Heart right ventricle (tissue), 16 donors: Measurements from ENCODE around the gene CAMSAP1. TPM values are rescaled to one million over a fixed set of nuclear protein-coding genes. Genes with fewer than 3 reads are reported as not detected.

Experiments
- ATAC-seq, 8 donors: fragments of 200-7000 bp; cut with Tn5 transposase; one replicate each; pipeline ENCODE4 v1.9.1; 2020; ENCODE audit warnings: mild to moderate bottlenecking in 8 of 8, moderate library complexity in 8 of 8, moderate number of reproducible peaks in 1 of 8
- DNase-seq, 2 donors: peaks; one replicate each; pipeline ENCODE4 v3.0.0-alpha.2; 2020
- H3K27ac ChIP-seq, 10 donors: fragments of 200-600 bp; sonication (generic) in 2 of 10; one replicate each; pipeline versions ENCODE4 v1.5.0 to v1.8.0; 2020 to 2022; ENCODE audit warnings: mild to moderate bottlenecking in 3 of 10
- H3K27me3 ChIP-seq, 7 donors: fragments of 200-600 bp; one replicate each; pipeline ENCODE4 v1.8.0; 2021 to 2022; ENCODE audit warnings: mild to moderate bottlenecking in 2 of 7
- H3K36me3 ChIP-seq, 9 donors: fragments of 200-600 bp; sonication (generic) in 1 of 9; one replicate each; pipeline versions ENCODE4 v1.5.0 to v1.8.0; 2020 to 2022; ENCODE audit warnings: mild to moderate bottlenecking in 2 of 9
- H3K4me1 ChIP-seq, 9 donors: fragments of 200-600 bp; sonication (generic) in 1 of 9; one replicate each; pipeline versions ENCODE4 v1.5.0 to v1.8.0; 2020 to 2022; ENCODE audit warnings: mild to moderate bottlenecking in 4 of 9
- H3K4me3 ChIP-seq, 10 donors: fragments of 200-600 bp; sonication (generic) in 2 of 10; one replicate each; pipeline versions ENCODE4 v1.5.0 to v1.8.0; 2020 to 2022; ENCODE audit warnings: mild to moderate bottlenecking in 7 of 10, moderate library complexity in 2 of 10
- H3K9me3 ChIP-seq, 11 donors: fragments of 200-600 bp in 10 of 11; sonication (generic) in 2 of 11; one replicate each; pipeline versions ENCODE4 v1.5.0 to v1.8.0; 2013 to 2022; ENCODE audit warnings: mild to moderate bottlenecking in 2 of 11, control low read depth in 1 of 11, moderate library complexity in 1 of 11
- CTCF ChIP-seq, 9 donors: fragments of 200-600 bp; sonication (generic) in 2 of 9; IDR thresholded peaks; one replicate each; pipeline versions ENCODE4 v1.5.0 to v1.8.0; 2021 to 2022; ENCODE audit warnings: antibody characterized with exemption in 9 of 9, mild to moderate bottlenecking in 5 of 9, moderate library complexity in 1 of 9
- WGBS, 2 donors: extraction: QIAGEN DNeasy Blood & Tissue Kit; methylation state at CpG; one replicate each; pipeline ENCODE4 v1.1.7; 2013; ENCODE audit warnings: inconsistent platforms in 1 of 2; 5-methylcytosine and 5-hydroxymethylcytosine counted together
- intact Hi-C, 10 donors: fragments of 100-400 bp; cut with DNase I; formaldehyde crosslinking; loops; one replicate each; pipeline versions ENCODE4 v1.11.1 to v1.14.2; 2022
- polyA plus RNA-seq, 2 donors: library from polyadenylated mRNA; stranded (reverse); fragments of 200-250 nt; gene quantifications; one replicate each; pipeline ENCODE4 v1.2.3, GENCODE V29; 2013
- total RNA-seq, 10 donors: library from RNA; stranded (reverse); fragmentation: NEBNext Ultra II Directional in 3 of 10; extraction: Animal tissue kit (Norgen Biotek cat#: 25700) in 3 of 10; gene quantifications; one replicate each; pipeline versions ENCODE4 v1.2.1 to v1.2.4, GENCODE V29; 2021 to 2023
- donor health status: Arrhythmogenic right ventricular cardiomyopathy.
- donor health status: ischemic (EF 13 %, LVEDD 7.1; RV severe dilation, severe dysfunction).
- donor health status: healthy with polysubstance abuse.
- donor health status: DM: no; HTN: yes; CAD: no.
- donor health status: DM: no; HTN: no; CAD: no.
- donor health status: ischemic (EF 25% LVEDD 6.9; RV normal size, moderate dysfunction).
- donor health status: ischemic (EF 25% LVEDD 5.7; RV mildly dilated, moderate dysfunction).
- donor health status: healthy.
- donor health status: DM: yes; HTN: yes; CAD: no.
- donor health status: Ischemic cardiomyopathy.
- donor health status: ischemic (EF 35%, LVEDD 5.7; RV mildly dilated, moderate dysfunction).
- donor health status: nonischemic (EF 11% LVEDD 7.7; RV severe dilation, severe dysfunction).
- donor health status: DM: yes; HTN: yes; CAD: no.
- donor health status: PGD.
- donor health status: ischemic (EF 29% LVEDD 5.4; RV normal size, mild dysfunction).
- donor health status: nonischemic (EF 23%, LVEDD 6.1; RV moderate dilation, normal function).

The CAMSAP1 gene
- total and polyA plus RNA-seq, 12 donors, result 6.7 to 25.0 (median 19.4) TPM

- intact Hi-C loops, result no loop called here
- peaks cover 0 to 4% (median 0%) of the 10 kb centered on the region in 11 donors for H3K9me3 ChIP-seq
- 84 to 85% methylated on average over 22 of the region's 22 CpGs for WGBS, 2 donors
- peaks cover 0 to 23% (median 0%) of the 10 kb centered on the region in 9 donors for H3K4me1 ChIP-seq
- peak in 1 of 2 donors; percentile 8 for DNase-seq
- H3K27me3 ChIP-seq, result no peaks in the 10 kb centered on the region
- no peak overlapping the region for H3K4me3 ChIP-seq
- peaks cover 0 to 20% (median 8%) of the 10 kb centered on the region in 9 donors for H3K36me3 ChIP-seq
- peak in 2 of 8 donors; percentile 11 to 32 for ATAC-seq
- TF ChIP-seq CTCF (IDR thresholded peaks at IDR 0.05), result no peak
- H3K27ac ChIP-seq, result no peak overlapping the region
These were observed 101.8 kb downstream of the CAMSAP1 start for GRCh38 chr9:135805422-135806022.

- no peak for TF ChIP-seq CTCF (IDR thresholded peaks at IDR 0.05)
- Histone ChIP-seq H3K36me3 (peaks cover 0 to 13% (median under 1%) of the 10 kb centered on the region in 9 donors), H3K4me3 (no peak overlapping the region), H3K9me3 (peaks cover 0 to 4% (median 0%) of the 10 kb centered on the region in 11 donors), H3K4me1 (peaks cover 0 to 23% (median 0%) of the 10 kb centered on the region in 9 donors), H3K27ac (no peak overlapping the region), H3K27me3 (no peaks in the 10 kb centered on the region)
- DNase-seq (peak in 1 of 2 donors; percentile 5), ATAC-seq (peak in 3 of 8 donors; percentile 25 to 33 (median 26))
- intact Hi-C loops, result no loop called here
- WGBS, 2 donors, result 84 to 85% methylated on average over 24 of the region's 24 CpGs
These were observed 102.5 kb downstream of the CAMSAP1 start for GRCh38 chr9:135804581-135805421.

- 96 to 97% methylated on average over 10 of the region's 10 CpGs for WGBS, 2 donors
- intact Hi-C loops, result no loop called here
- Histone ChIP-seq H3K4me1 (peaks cover 0 to 13% (median 4%) of the 10 kb centered on the region in 9 donors), H3K36me3 (peaks cover 0 to under 1% (median 0%) of the 10 kb centered on the region in 9 donors), H3K9me3 (peaks cover 0 to 4% (median 0%) of the 10 kb centered on the region in 11 donors), H3K27me3 (no peaks in the 10 kb centered on the region), H3K4me3 (no peak overlapping the region), H3K27ac (no peak overlapping the region)
- ATAC-seq (no peak), DNase-seq (peak in 1 of 2 donors; percentile 8)
- TF ChIP-seq CTCF (IDR thresholded peaks at IDR 0.05), result no peak
These were observed 103.9 kb downstream of the CAMSAP1 start for GRCh38 chr9:135803441-135803840.

GRCh38 chr9:135802876-135803419, 104.4 kb downstream of the CAMSAP1 start:
- 69 to 72% methylated on average over 18 of the region's 18 CpGs for WGBS, 2 donors
- intact Hi-C loops, result no loop called here
- Histone ChIP-seq H3K27me3 (no peaks in the 10 kb centered on the region), H3K36me3 (no peaks in the 10 kb centered on the region), H3K4me3 (no peak overlapping the region), H3K9me3 (peaks cover 0 to 4% (median 0%) of the 10 kb centered on the region in 11 donors), H3K4me1 (peaks cover 3 to 17% (median 9%) of the 10 kb centered on the region in 9 donors), H3K27ac (no peak overlapping the region)
- ATAC-seq (no peak), DNase-seq (peak in 1 of 2 donors; percentile 6)
- no peak for TF ChIP-seq CTCF (IDR thresholded peaks at IDR 0.05)
